HCT116 (cell line): ENCODE data around the gene TNRC6B. TPM values are rescaled to one million over a fixed set of nuclear protein-coding genes. Genes with fewer than 3 reads are reported as not detected.

Experiments used
- ATAC-seq: fragments of 200-7000 bp; cut with Tn5 transposase; 2 replicates; pipeline ENCODE4 v1.9.1; 2020; ENCODE audit warnings: mild to moderate bottlenecking, moderate library complexity
- BruUV-seq: library from RNA; stranded (reverse); fragments of 400-500 nt; replicated peaks from 2 replicates; lab custom pipeline; 2021; lab: Mats Ljungman, UMichigan
- CTCF ChIA-PET: fragments of 300-600 bp; sonication (Branson Sonifier 250); formaldehyde crosslinking; loops from one replicate; lab custom pipeline; 2021; ENCODE audit warnings: antibody characterized with exemption; lab: Charles Lee
- POLR2A ChIA-PET: fragments of 300-600, 350-600 bp; sonication (Branson Sonifier 250); formaldehyde crosslinking; loops from one replicate; lab custom pipeline; 2021; ENCODE audit warnings: antibody characterized with exemption; lab: Charles Lee
- RAD21 ChIA-PET, 2 experiments: fragments of 300-600 bp; sonication (Branson Sonifier 250); formaldehyde crosslinking; loops; one replicate each; lab custom pipeline; 2023; ENCODE audit warnings: low total read pairs in 2 of 2; ENCODE audit not compliant: uncharacterized antibody in 2 of 2, unreplicated experiment in 2 of 2, low non-redundant PET in 1 of 2; lab: Charles Lee
- DNase-seq: peaks from one replicate; pipeline ENCODE4 v3.0.0-alpha.2; 2010; ENCODE audit warnings: low read depth, low spot score
- H2AFZ ChIP-seq: fragments of 200-600 bp; shearing (Covaris generic), sonication (generic); 2 replicates; pipeline ENCODE4 v1.6.1; 2017; ENCODE audit warnings: low read depth, mixed run types, mixed read lengths, antibody characterized with exemption, low read length; ENCODE audit not compliant: poor library complexity, severe bottlenecking
- H3K27ac ChIP-seq: 2 replicates; pipeline ENCODE4 v1.5.1; 2012; ENCODE audit warnings: low read depth, low read length
- H3K27me3 ChIP-seq: fragments of 200-600 bp; sonication (generic); 2 replicates; pipeline ENCODE4 v1.6.1; 2016; ENCODE audit warnings: mixed run types, low read length, mixed read lengths; ENCODE audit not compliant: insufficient read depth
- H3K36me3 ChIP-seq, 2 experiments: fragments of 200-500 bp in 1 of 2; fragments of 200-600 bp in 1 of 2; sonication (Bioruptor generic) in 1 of 2; sonication (generic) in 1 of 2; 2 replicates each; pipeline versions ENCODE4 v1.5.1 to v1.6.1; 2014 to 2016; ENCODE audit warnings: low read length in 2 of 2, inconsistent platforms in 1 of 2, mixed read lengths in 1 of 2, mixed run types in 1 of 2; ENCODE audit not compliant: insufficient read depth in 2 of 2, control insufficient read depth in 1 of 2
- H3K4me1 ChIP-seq, 2 experiments: fragments of 200-600 bp in 1 of 2; sonication (generic) in 1 of 2; 2 replicates each; pipeline versions ENCODE4 v1.5.1 to v1.6.1; 2012 to 2017; ENCODE audit warnings: low read length in 2 of 2, inconsistent platforms in 1 of 2, mild to moderate bottlenecking in 1 of 2, mixed read lengths in 1 of 2, mixed run types in 1 of 2, moderate library complexity in 1 of 2; ENCODE audit not compliant: insufficient read depth in 2 of 2, control insufficient read depth in 1 of 2
- H3K4me2 ChIP-seq: fragments of 200-600 bp; sonication (generic); 2 replicates; pipeline ENCODE4 v1.6.1; 2017; ENCODE audit warnings: mixed run types, low read length, mixed read lengths
- H3K4me3 ChIP-seq, 2 experiments: fragments of 200-600 bp in 1 of 2; sonication (generic) in 1 of 2; replicated peaks in 1 of 2; 2 replicates each; pipeline ENCODE4 v1.5.1; 2011 to 2016; ENCODE audit warnings: low read length in 2 of 2, control low read depth in 1 of 2, low read depth in 1 of 2, mild to moderate bottlenecking in 1 of 2, mixed read lengths in 1 of 2, mixed run types in 1 of 2
- H3K79me2 ChIP-seq: fragments of 200-600 bp; sonication (generic); 2 replicates; pipeline ENCODE4 v1.6.1; 2017; ENCODE audit warnings: mild to moderate bottlenecking, mixed run types, low read length, moderate library complexity, mixed read lengths; ENCODE audit not compliant: insufficient read depth
- H3K9ac ChIP-seq: fragments of 200-600 bp; sonication (generic); 2 replicates; pipeline ENCODE4 v1.6.1; 2016; ENCODE audit warnings: low read length, mixed read lengths
- H3K9me2 ChIP-seq: fragments of 200-600 bp; sonication (generic), shearing (Covaris generic); 2 replicates; pipeline ENCODE4 v1.6.1; 2017; ENCODE audit warnings: mixed run types, mild to moderate bottlenecking, moderate library complexity; ENCODE audit not compliant: insufficient read depth
- H3K9me3 ChIP-seq, 2 experiments: fragments of 200-500 bp in 1 of 2; fragments of 200-600 bp in 1 of 2; sonication (Bioruptor generic) in 1 of 2; sonication (generic) in 1 of 2; 2 replicates each; pipeline ENCODE4 v1.6.1; 2014 to 2017; ENCODE audit warnings: low read length in 2 of 2, mixed read lengths in 2 of 2, inconsistent platforms in 1 of 2, low read depth in 1 of 2, mild to moderate bottlenecking in 1 of 2, mixed run types in 1 of 2, moderate library complexity in 1 of 2; ENCODE audit not compliant: control insufficient read depth in 1 of 2, insufficient read depth in 1 of 2
- H4K20me1 ChIP-seq: fragments of 200-600 bp; sonication (generic), shearing (Covaris generic); 2 replicates; pipeline ENCODE4 v1.6.1; 2017; ENCODE audit warnings: mixed run types, mild to moderate bottlenecking, moderate library complexity; ENCODE audit not compliant: insufficient read depth
- ATF3 ChIP-seq: IDR thresholded peaks from 2 replicates; pipeline ENCODE4 v1.6.1; 2012
- ELF1 ChIP-seq: IDR thresholded peaks from 2 replicates; pipeline ENCODE4 v1.6.1; 2012; ENCODE audit warnings: low read depth, borderline replicate concordance
- JUND ChIP-seq: IDR thresholded peaks from 2 replicates; pipeline ENCODE4 v1.6.1; 2012
- MAX ChIP-seq: IDR thresholded peaks from 2 replicates; pipeline ENCODE4 v1.6.1; 2012
- POLR2A ChIP-seq: IDR thresholded peaks from 2 replicates; pipeline ENCODE4 v1.7.0; 2011; ENCODE audit warnings: borderline replicate concordance; ENCODE audit not compliant: insufficient read depth, insufficient read length; ENCODE audit errors: extremely low read depth
- RAD21 ChIP-seq: IDR thresholded peaks from 2 replicates; pipeline ENCODE4 v1.6.1; 2012; ENCODE audit warnings: low read depth, mild to moderate bottlenecking
- REST ChIP-seq: IDR thresholded peaks from 2 replicates; pipeline ENCODE4 v1.6.1; 2012; ENCODE audit warnings: low read depth
- SIN3A ChIP-seq: IDR thresholded peaks from 2 replicates; pipeline ENCODE4 v1.6.1; 2012; ENCODE audit warnings: low read depth
- TCF7L2 ChIP-seq: IDR thresholded peaks from 2 replicates; pipeline ENCODE4 v1.7.0; 2011; ENCODE audit warnings: borderline replicate concordance, inconsistent platforms; ENCODE audit not compliant: insufficient read depth, insufficient read length; ENCODE audit errors: extremely low read depth
- YY1 ChIP-seq: IDR thresholded peaks from 2 replicates; pipeline ENCODE4 v1.6.1; 2011; ENCODE audit warnings: low read length, low read depth, moderate library complexity, mild to moderate bottlenecking; ENCODE audit not compliant: insufficient replicate concordance; ENCODE audit errors: extremely low read depth
- ZFX ChIP-seq: fragments of 450-650 bp; IDR thresholded peaks from 2 replicates; pipeline ENCODE4 v1.6.1; 2017
- intact Hi-C: fragments of 100-400 bp; cut with micrococcal nuclease; formaldehyde crosslinking; loops from 2 replicates; pipeline ENCODE4 v1.10.0; 2022
- total RNA-seq: library from RNA; stranded (reverse); gene quantifications from one replicate; pipeline ENCODE4 v1.2.1, GENCODE V29; 2021; ENCODE audit not compliant: unreplicated experiment

TNRC6B gene
- total RNA-seq, 1 experiment from 2014 or later = 29.8 TPM

GRCh38 chr22:40265783-40266182 is 88.1 kb downstream of the TNRC6B start:
- Histone ChIP-seq H3K79me2 (no peaks in the 10 kb centered on the region), H3K9me2 (no peaks in the 10 kb centered on the region), H2AFZ (no peak overlapping the region), H4K20me1 (no peaks in the 10 kb centered on the region), H3K9me3 (no peaks in the 10 kb centered on the region), H3K27ac (no peak overlapping the region), H3K4me2 (no peak overlapping the region), H3K27me3 (no peaks in the 10 kb centered on the region), H3K9ac (no peak overlapping the region), H3K4me1 (no peaks in the 10 kb centered on the region), H3K4me3 (no peak overlapping the region), H3K36me3 (peaks cover 0 to 6% of the 10 kb centered on the region in 2 experiments; a peak in 2 of 4 replicates)
- TF ChIP-seq RAD21 (no peak), JUND (no peak), ZFX (no peak), SIN3A (no peak), MAX (no peak), ELF1 (no peak), REST (no peak), ATF3 (no peak), YY1 (no peak), TCF7L2 (no peak), POLR2A (no peak)
- intact Hi-C loops = no loop called here
- ChIA-PET CTCF (no interaction called here), RAD21 (no interaction called here), POLR2A (no interaction called here)
- BruUV-seq = no TSS peak
- no peak for DNase-seq
- ATAC-seq = no peak
